GM18498 (cell line): ENCODE measurements around the gene GRK5.
"Not testable (repeated sequence)": the region's sequence is repeated elsewhere in the genome, so short reads cannot be mapped to it uniquely, and the experiment has no call there.

Source experiments
- ATAC-seq: cut with Tn5 transposase; IDR thresholded peaks from one replicate; pipeline ENCODE4 v1.9.1; 2021; ENCODE audit warnings: mild to moderate bottlenecking, moderate library complexity; ENCODE audit not compliant: unreplicated experiment

GRK5 gene

GRCh38 chr10:119221201-119221600 is 13.8 kb downstream of the GRK5 start:
- no peak for ATAC-seq

GRCh38 chr10:119221666-119222065 is 14.3 kb downstream of the GRK5 start:
- no peak for ATAC-seq

GRCh38 chr10:119222537-119222936 is 15.2 kb downstream of the GRK5 start:
- ATAC-seq = no peak

GRCh38 chr10:119222966-119223386 is 15.6 kb downstream of the GRK5 start:
- no peak for ATAC-seq

- no peak for ATAC-seq
These were observed 17.8 kb downstream of the GRK5 start for GRCh38 chr10:119225083-119225658.

GRCh38 chr10:119227825-119228224 is 20.5 kb downstream of the GRK5 start:
- ATAC-seq = no peak

GRCh38 chr10:119231654-119232053 is 24.3 kb downstream of the GRK5 start:
- ATAC-seq = no peak

- not testable (repeated sequence) for ATAC-seq
These were observed 25.1 kb downstream of the GRK5 start for GRCh38 chr10:119232439-119232838.

- no peak for ATAC-seq
These were observed 25.9 kb downstream of the GRK5 start for GRCh38 chr10:119233123-119233820.

GRCh38 chr10:119233821-119234220 is 26.4 kb downstream of the GRK5 start:
- no peak for ATAC-seq

GRCh38 chr10:119235356-119235755 is 28.0 kb downstream of the GRK5 start:
- ATAC-seq = no peak

- ATAC-seq = no peak
These were observed 30.5 kb downstream of the GRK5 start for GRCh38 chr10:119237722-119238436.

GRCh38 chr10:119238577-119238976 is 31.2 kb downstream of the GRK5 start:
- ATAC-seq = no peak

- not testable (repeated sequence) for ATAC-seq
These were observed 31.6 kb downstream of the GRK5 start for GRCh38 chr10:119239015-119239414.

GRCh38 chr10:119239630-119240029 is 32.3 kb downstream of the GRK5 start:
- ATAC-seq = not testable (repeated sequence)

- ATAC-seq = no peak
These were observed 33.7 kb downstream of the GRK5 start for GRCh38 chr10:119241066-119241465.

- no peak for ATAC-seq
These were observed 34.8 kb downstream of the GRK5 start for GRCh38 chr10:119242186-119242585.

GRCh38 chr10:119243488-119243887 is 36.1 kb downstream of the GRK5 start:
- ATAC-seq = no peak

- ATAC-seq = no peak
These were observed 36.6 kb downstream of the GRK5 start for GRCh38 chr10:119243967-119244366.

- no peak for ATAC-seq
These were observed 37.9 kb downstream of the GRK5 start for GRCh38 chr10:119245272-119245671.

GRCh38 chr10:119246862-119247549 is 39.6 kb downstream of the GRK5 start:
- ATAC-seq = no peak

GRCh38 chr10:119247550-119247894 is 40.2 kb downstream of the GRK5 start:
- ATAC-seq = no peak
